Large intestine (tissue), 3 donors: Measurements from ENCODE around the gene CKMT1B. TPM values are rescaled to one million over a fixed set of nuclear protein-coding genes. Genes with fewer than 3 reads are reported as not detected.
"Not testable (repeated sequence)": the region's sequence is repeated elsewhere in the genome, so short reads cannot be mapped to it uniquely, and the experiment has no call there.

Experiments
- DNase-seq, 2 donors: peaks; one replicate each; pipeline versions ENCODE4 v3.0.0 to v3.0.0-alpha.2; 2013
- H3K27ac ChIP-seq: one replicate; pipeline ENCODE4 v1.5.1; 2013; ENCODE audit warnings: low read length
- H3K27me3 ChIP-seq: 2 replicates; pipeline ENCODE4 v1.6.1; 2013; ENCODE audit warnings: low read length; ENCODE audit not compliant: control insufficient read depth, insufficient read depth
- H3K36me3 ChIP-seq: 2 replicates; pipeline ENCODE4 v1.6.1; 2013; ENCODE audit warnings: low read length; ENCODE audit not compliant: control insufficient read depth, insufficient read depth
- H3K4me1 ChIP-seq: one replicate; pipeline ENCODE4 v1.6.1; 2013; ENCODE audit warnings: low read length; ENCODE audit not compliant: control insufficient read depth, insufficient read depth
- H3K4me3 ChIP-seq: one replicate; pipeline ENCODE4 v1.5.1; 2013; ENCODE audit warnings: low read length
- H3K9me3 ChIP-seq: one replicate; pipeline ENCODE4 v1.6.1; 2013; ENCODE audit warnings: mild to moderate bottlenecking, low read depth, low read length, moderate library complexity; ENCODE audit not compliant: control insufficient read depth
- WGBS: methylation state at CpG from one replicate; pipeline ENCODE4 v1.1.5; 2013; ENCODE audit warnings: low lambda C conversion rate; ENCODE audit not compliant: insufficient coverage; 5-methylcytosine and 5-hydroxymethylcytosine counted together
- polyA plus RNA-seq: library from polyadenylated mRNA; unstranded; fragments of 120-200 nt; gene quantifications from one replicate; pipeline ENCODE4 v1.2.1, GENCODE V29; 2013

CKMT1B gene
- polyA plus RNA-seq, 1 donor, result 15.3 TPM

DNA sequence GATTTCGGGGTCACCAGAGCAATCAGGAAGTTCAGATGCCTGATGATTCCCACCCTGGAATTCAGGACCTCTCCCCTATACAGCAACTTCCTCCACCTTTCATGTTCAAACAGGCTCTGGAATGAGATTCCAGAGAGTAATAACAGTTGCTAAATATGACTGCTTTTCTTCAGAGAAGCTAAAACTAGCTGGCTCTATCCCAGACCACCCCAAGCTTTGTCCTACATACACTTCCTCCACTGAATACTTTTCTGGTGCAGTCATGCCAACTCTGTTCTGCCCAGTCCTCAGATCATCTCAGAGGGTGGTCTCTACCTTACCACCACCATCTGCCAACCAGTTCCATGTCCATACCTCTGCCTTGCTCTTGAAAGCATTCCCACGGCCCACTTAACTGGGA, 27.2 kb upstream of the CKMT1B start:
- WGBS, result no CpG with 5 or more reads among the region's 2 CpGs
- not testable (repeated sequence) for H3K9me3 ChIP-seq, H3K4me3 ChIP-seq, H3K27me3 ChIP-seq, DNase-seq, H3K27ac ChIP-seq, H3K36me3 ChIP-seq, H3K4me1 ChIP-seq

GRCh38 chr15:43574607-43575006, 19.2 kb upstream of the CKMT1B start:
- not testable (repeated sequence) for H3K9me3 ChIP-seq, H3K4me1 ChIP-seq, H3K27ac ChIP-seq, H3K36me3 ChIP-seq, H3K4me3 ChIP-seq, DNase-seq, H3K27me3 ChIP-seq
- no CpG with 5 or more reads among the region's 1 CpG for WGBS

GRCh38 chr15:43589778-43590466, 3.9 kb upstream of the CKMT1B start, which contains the start of gene PPIP5K1:
Gene PPIP5K1, minus strand, starts transcription at chr15:43590208. Its CDS starts 5,704 bp downstream, at chr15:43584504.
- not testable (repeated sequence) for H3K27me3 ChIP-seq, DNase-seq, H3K4me1 ChIP-seq, H3K27ac ChIP-seq, H3K4me3 ChIP-seq, H3K36me3 ChIP-seq, H3K9me3 ChIP-seq
- no CpG with 5 or more reads among the region's 54 CpGs for WGBS

DNA sequence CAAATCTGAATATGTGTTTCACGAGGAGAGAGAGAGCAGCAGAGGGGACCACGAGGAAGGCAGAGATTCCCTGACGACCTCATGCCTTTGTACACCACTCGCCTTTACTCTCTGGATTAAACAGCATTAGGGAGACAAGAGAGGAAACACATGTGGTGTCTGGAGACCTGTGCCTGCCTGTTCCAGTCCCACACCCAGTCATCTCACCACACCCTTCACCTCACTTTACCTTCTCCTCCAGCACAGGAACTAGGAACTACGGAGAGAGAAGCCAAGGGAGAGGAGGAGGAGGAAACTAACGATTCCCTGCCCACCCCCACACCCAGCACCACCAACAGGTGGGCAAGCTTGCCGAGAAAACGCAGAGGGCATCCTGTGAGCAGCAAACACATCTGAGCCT, 986 bp upstream of the CKMT1B start:
- WGBS, result no CpG with 5 or more reads among the region's 8 CpGs
- H3K9me3 ChIP-seq, H3K4me3 ChIP-seq, DNase-seq, H3K27me3 ChIP-seq, H3K27ac ChIP-seq, H3K4me1 ChIP-seq, H3K36me3 ChIP-seq: not testable (repeated sequence)

DNA sequence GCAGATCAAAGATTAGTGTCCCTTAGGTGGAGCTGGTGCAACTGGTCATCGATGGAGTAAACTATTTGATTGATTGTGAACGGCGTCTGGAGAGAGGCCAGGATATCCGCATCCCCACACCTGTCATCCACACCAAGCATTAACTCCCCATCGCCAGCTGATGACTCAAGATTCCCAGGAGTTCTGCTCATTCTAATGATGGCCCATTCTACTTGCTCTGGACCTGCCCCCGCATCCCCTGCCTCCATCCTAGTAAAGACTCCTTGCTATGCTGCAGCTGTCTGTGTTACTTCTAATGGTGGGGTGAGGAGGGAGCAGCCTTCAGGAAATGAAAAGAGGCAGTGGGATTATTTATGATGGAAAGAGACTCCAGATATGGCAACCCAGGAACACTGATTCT, 5.3 kb downstream of the CKMT1B start:
- not testable (repeated sequence) for H3K4me1 ChIP-seq, H3K9me3 ChIP-seq, H3K36me3 ChIP-seq, DNase-seq, H3K4me3 ChIP-seq, H3K27me3 ChIP-seq, H3K27ac ChIP-seq
- WGBS, result no CpG with 5 or more reads among the region's 6 CpGs

GRCh38 chr15:43600200-43600599, 6.4 kb downstream of the CKMT1B start:
- WGBS, result no CpG with 5 or more reads among the region's 2 CpGs
- not testable (repeated sequence) for H3K4me1 ChIP-seq, H3K27me3 ChIP-seq, DNase-seq, H3K4me3 ChIP-seq, H3K36me3 ChIP-seq, H3K9me3 ChIP-seq, H3K27ac ChIP-seq

DNA sequence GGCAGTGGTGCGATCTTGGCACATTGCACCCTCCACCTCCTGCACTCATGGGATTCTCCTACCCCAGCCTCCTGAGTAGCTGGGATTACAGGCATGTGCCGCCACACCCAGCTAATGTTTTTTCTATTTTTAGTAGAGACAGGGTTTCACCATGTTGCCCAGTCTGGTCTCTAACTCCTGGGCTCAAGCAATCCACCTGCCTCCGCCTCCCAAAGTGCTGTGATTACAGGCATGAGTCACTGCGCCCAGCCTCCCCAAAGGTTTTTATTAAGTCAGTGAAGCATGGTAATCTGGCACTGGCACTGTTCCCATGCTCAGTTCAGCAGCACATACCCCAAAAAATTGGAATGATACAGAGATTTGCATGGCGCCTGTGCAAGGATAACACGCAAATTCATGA, 8.4 kb downstream of the CKMT1B start:
- H3K4me3 ChIP-seq, result not testable (repeated sequence)

DNA sequence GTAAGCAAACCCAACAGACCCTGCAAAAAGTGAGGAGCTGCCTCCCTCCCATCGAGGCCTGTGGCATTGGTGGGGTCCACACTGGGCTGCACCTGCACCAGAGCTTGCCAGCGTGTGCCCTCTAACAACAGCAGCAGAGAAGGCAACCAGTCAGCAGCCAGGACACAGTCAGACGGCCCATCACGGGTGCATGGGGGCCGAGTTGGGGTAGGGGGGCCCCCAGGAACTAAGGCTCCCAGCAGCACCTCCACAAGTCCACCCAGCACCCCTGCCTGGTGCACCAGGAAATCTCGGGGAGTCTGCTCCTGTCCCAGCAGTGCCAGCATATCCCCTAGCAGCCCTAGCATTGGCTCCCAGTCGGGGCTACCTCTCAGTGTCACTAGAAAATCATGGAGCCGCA, 23.9 kb downstream of the CKMT1B start:
- not testable (repeated sequence) for H3K9me3 ChIP-seq, H3K27me3 ChIP-seq, H3K4me3 ChIP-seq, H3K36me3 ChIP-seq, DNase-seq, H3K27ac ChIP-seq, H3K4me1 ChIP-seq
- WGBS, result no CpG with 5 or more reads among the region's 8 CpGs

More for the DNA sequence above, 8.4 kb downstream of the CKMT1B start:
- H3K4me1 ChIP-seq, H3K27me3 ChIP-seq, H3K9me3 ChIP-seq, H3K36me3 ChIP-seq, H3K27ac ChIP-seq, DNase-seq: not testable (repeated sequence)
- no CpG with 5 or more reads among the region's 6 CpGs for WGBS

GRCh38 chr15:43618700-43619099, 24.9 kb downstream of the CKMT1B start, which contains the start of gene STRC:
Gene STRC, minus strand, starts transcription at chr15:43618800. Its CDS starts 78 bp downstream, at chr15:43618722.
- not testable (repeated sequence) for H3K4me3 ChIP-seq, DNase-seq, H3K9me3 ChIP-seq, H3K36me3 ChIP-seq, H3K27ac ChIP-seq, H3K4me1 ChIP-seq, H3K27me3 ChIP-seq
- no CpG with 5 or more reads among the region's 2 CpGs for WGBS

DNA sequence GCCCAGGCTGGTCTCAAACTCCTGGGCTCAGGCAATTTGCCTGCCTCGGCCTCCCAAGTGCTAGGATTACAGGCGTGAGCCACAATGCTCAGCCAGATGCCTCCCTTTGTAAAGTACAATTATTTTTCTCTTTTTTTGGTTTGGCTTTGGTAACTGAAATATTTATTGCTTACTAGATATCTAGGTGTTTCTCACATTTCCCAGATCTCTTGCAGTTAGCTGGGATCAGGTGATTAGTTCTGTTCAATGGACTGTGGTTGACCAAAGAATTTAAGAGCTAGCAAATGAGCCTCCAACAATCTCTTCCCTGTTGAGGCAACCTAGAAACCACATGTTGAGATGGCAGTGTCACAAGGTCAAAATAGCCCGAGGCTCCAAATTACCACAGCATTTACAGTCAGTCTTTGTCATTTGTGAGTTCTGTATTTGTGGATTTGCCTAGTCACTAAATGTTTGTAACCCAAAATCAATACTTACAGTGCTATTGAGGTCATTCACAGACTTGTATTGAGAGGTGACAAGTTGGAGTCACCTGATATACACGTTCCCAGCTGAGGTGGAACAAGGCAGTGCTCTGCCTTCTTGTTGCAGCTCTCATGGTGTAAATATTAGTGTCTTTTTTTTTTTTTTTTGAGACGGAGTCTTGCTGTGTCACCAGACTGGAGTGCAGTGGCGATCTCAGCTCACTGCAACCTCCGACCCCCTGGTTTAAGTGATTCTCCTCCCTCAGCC, 28.4 kb downstream of the CKMT1B start:
- H3K9me3 ChIP-seq, DNase-seq, H3K27ac ChIP-seq, H3K27me3 ChIP-seq, H3K4me3 ChIP-seq, H3K36me3 ChIP-seq, H3K4me1 ChIP-seq: not testable (repeated sequence)
- WGBS, result no CpG with 5 or more reads among the region's 7 CpGs

GRCh38 chr15:43625106-43625505, 31.3 kb downstream of the CKMT1B start:
- WGBS, result 20% methylated on average over 1 of the region's 5 CpGs
- no peak for DNase-seq
- Histone ChIP-seq H3K9me3 (no peaks in the 10 kb centered on the region), H3K27ac (no peak overlapping the region), H3K36me3 (no peaks in the 10 kb centered on the region), H3K4me1 (no peaks in the 10 kb centered on the region), H3K27me3 (no peaks in the 10 kb centered on the region), H3K4me3 (no peak overlapping the region)
